GM19023 (cell line): ENCODE measurements around the gene ECEL1.
"Not testable (repeated sequence)": the region's sequence is repeated elsewhere in the genome, so short reads cannot be mapped to it uniquely, and the experiment has no call there.

Source experiments
- ATAC-seq: cut with Tn5 transposase; IDR thresholded peaks from one replicate; pipeline ENCODE4 v1.9.1; 2021; ENCODE audit warnings: mild to moderate bottlenecking, moderate library complexity; ENCODE audit not compliant: unreplicated experiment

Gene ECEL1

DNA sequence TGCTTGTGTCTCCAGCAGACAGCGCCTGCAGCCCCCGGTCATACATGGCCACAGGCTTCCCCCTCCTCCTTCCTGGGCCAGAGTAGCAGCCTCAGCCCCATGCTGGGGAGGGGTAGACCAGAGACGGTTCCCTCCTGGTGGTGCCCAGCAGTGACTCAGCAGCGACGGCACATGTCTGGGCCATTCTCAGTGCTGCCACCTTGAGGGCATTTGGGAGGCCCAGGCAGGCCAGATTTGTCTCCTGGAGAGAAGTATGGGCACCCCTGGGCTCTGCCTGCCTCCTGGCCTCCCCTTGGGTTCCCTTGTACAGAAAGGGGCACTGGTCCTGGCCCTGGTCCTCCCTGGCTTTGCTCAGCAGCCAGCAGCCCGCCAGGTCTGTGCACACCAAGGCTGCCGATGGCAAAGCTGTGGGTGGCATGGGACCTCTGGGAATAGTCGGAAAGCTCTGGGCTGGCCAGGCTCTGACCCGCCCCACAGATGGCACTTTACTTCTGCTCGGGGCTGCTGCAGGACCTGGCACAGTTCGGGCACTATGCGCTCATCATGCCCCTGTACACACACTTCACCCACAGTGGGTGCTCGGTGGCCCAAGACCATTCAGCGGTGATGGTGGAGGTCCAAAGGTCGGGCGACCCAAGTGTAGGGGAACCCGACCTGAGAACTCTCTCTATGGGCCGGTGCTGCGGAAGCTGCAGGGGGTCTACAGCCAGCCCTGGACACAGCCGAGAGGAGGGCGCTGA is 43.1 kb downstream of the ECEL1 start:
- ATAC-seq = no peak

DNA sequence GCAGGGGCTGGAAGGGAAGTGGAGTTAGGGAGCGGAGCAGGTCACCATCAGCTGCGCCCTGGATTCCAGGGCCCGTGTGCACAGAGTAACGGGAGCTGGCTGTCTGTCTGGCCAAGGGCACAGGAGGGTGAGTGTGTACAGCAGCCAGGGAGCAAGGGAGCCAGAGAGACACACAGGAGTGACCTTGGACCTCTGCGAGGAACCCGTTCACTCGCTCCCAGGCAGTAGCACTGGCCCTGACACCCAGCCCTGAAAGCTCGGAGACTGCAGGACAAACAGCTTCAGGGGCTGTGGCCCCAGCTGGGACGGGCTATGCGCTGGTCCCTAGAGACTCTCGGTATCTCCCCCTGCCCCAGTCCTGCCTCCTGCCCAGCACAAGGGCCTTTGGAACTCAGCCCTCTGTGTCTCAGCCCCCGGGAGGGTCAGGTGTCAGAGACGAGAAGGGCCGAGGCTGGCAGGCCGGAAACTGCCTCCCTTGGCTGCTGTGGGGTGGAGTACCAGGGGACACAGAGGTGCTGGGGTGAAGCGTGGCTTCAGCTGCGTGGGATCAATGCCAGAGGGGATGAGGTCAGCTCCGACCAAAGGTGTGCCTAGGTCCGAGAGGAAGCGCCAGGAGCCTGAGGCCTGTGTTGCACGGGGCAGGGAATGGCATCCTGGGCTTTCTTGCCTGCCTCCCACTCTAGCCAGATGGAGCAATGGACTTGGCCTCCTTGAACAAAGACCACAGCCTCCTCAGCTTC is 43.8 kb downstream of the ECEL1 start:
- not testable (repeated sequence) for ATAC-seq

DNA sequence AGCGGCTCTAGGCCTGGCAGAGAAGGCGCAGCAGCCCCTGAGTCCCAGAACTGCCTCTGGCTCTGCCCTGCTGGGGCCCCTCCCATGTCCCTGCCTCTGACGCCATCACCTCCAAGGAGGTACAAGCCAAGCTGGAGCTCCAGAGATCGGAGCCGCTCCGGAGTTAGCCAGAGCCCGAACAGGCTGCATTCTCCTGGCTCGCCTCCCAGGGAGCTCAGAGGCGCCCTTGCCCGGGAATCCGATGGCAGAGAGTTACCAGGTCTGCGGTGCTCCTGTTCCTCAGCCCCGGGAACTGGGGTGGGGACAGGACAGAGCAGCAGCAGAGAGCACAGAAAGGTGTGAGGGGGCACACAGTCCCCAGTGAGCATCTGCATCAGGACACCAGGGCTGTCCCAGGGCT is 44.6 kb downstream of the ECEL1 start:
- ATAC-seq = not testable (repeated sequence)

DNA sequence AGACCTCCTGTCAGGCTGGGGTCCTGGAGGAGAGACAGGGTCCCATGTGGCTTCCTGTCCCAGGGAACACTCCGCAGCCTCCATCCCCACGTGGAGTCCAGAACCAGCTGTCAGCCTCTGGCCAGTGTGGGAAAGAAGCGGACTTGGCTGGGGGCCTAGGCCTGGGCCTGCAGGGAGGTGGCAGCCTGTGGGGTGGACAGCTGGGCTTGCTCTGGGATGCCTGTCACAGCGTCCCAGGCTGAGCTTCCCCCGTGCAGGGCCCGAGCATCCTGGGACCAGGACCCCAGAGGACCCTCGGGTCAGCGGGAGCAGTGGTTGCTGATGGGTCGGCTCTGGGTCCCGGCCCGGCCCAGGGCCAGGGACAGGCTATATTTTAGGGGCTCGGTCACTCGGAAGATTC is 45.2 kb downstream of the ECEL1 start:
- not testable (repeated sequence) for ATAC-seq

DNA sequence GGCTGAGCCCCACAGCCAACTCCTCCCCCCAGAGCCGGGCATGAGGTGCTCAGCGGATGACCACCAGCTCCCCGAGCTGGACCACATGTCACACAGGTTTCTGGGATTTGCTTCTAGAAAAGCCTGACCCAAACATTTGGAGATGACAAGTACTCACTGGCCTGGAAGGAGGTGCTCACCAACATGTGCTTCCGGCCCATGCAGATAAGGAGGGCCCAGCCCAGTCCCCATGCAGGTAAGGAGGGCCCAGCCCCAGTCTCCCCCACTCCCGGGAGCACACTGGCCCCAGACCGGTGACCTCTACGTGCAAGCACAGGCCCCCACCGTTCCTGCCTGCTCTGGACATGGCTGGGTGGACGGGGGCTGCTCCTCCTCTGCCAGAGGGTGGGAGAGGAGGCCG is 45.7 kb downstream of the ECEL1 start:
- not testable (repeated sequence) for ATAC-seq

DNA sequence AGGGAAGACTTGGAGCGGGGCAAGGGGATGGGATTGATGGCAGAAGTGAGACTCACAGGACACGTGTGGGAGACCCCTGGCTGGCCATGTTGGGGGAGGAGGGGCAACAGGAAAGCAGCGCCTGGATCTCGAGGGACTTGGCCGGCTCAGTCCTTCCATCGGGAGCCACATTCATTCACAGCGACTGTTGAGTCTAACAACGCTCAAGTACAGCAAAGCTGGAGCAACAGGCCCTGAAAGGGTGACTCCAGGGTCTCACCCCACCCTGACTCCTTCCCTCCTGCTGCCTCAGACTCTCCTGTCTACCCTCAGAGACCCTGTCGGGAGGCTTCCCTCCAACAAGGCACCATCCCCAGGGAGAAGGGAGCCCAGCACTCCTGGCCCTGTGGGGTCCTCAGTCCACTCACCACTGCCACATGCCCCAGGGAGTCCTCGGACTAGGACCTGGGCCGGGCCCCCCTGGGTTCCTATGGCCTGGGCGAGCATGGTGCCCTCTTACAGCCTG is 46.4 kb downstream of the ECEL1 start:
- no peak for ATAC-seq

DNA sequence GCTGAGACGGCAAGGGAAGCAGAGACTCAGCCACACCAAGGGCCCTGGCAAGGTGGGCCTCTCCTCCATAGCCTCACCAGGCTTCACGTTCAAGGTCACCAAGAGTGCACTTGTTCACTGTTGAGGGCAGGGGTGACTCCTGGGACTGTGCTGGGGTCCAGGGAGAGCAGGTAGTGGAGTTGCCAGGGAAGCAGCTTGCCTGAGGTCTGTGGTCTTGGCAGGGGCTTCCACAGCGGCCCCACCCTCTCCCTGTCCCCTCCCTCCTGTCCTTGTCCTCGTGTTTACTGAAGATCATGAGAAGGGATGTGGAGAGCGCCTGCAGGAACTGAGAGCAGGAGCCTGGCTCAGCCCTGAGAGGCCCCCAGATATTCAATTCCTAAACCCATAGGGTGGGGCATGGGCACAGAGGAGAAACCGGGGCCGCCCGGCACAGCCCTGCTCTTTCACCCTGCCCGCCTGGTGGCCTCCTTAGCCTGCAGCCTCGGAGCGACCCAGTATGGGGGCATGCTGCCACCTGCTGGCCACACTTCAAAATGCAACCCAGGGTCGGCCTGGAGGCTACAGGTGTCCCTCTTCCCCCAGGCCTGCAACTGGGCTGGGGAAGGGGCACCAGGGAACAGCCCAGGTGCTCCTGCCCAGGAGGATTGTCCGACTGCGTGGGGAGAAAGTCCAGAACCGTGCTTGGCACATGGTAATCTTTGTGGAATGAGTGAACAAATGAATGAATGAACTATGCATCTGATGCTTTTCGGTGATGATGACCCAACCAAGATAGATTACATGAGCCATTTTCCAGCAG is 47.2 kb downstream of the ECEL1 start:
- ATAC-seq = not testable (repeated sequence)

DNA sequence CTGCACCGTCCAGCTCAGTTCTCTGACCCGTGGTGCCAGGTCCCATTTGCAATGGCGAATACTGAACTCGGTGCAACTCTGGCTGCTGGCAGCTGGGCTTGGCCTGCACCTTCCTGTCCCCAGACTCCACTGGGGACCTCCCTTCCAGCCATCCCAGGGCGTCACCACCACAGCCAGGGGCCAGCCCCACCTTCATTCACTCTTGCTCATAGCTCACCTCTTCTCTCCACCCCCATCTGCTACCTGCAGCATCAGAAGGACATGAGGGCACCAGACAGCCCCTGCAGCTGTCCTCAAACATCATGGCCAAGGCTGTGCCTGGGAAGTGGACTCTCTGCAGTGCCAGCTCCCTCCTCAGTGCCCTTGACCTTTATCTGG is 47.9 kb downstream of the ECEL1 start:
- no peak for ATAC-seq

DNA sequence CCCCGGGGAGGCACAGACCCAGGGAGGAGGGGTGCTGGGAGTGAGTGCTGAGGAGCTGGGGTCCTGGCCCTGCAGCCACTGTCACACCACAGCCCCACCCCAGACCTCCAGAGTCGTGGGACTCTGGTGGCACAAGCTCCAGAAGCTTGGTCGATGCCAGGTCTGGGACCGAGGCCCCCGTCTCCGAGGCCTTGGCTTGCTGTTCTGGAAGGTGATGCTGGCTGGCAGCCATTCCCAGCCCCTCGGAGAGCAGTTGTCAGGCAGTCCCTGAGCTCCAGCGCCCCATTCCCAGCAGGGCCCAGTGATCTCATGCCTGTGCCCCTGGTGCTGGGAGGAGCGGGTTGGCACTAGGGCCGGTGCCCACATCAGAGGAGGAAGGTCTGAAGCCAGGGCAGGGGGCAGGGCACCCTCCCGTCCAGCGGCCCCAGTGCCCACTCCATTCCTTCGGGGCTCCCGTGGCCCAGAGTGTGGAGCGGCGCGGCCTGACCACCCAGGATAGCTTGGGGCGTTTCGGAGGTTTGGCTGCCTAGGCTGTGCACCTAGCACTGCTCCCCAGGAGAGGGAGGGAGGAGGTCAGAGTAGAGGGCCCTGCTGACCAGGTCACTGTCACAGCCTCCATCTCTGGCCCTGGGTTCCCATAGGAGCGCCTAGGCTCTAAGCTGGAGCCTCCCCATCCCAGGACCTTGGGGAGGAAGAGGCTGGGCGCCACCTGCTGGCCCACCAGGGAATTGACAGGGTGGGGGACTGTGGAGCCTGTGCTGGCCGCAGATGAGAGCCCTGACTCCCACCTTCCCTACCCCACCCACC is 48.5 kb downstream of the ECEL1 start:
- ATAC-seq = no peak

DNA sequence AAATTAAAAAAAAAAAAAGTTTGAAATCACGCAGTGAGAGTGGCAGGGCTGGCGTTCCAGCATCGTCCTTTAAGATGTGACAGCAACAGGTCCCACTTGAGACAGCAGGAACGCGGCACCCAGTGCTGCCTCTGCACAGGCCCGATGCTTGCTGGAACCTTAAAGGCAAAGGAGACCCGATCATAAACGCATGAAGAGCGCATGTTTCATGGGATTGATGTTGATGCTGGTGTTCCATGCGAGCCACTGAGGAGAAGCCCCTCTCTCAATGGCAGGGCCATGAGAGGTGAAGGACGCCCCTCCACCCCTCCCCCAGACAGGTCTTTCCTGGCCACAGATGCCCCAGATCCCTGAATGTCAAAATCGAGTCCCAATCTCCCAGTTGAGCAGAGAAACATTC is 49.5 kb downstream of the ECEL1 start:
- ATAC-seq = no peak

DNA sequence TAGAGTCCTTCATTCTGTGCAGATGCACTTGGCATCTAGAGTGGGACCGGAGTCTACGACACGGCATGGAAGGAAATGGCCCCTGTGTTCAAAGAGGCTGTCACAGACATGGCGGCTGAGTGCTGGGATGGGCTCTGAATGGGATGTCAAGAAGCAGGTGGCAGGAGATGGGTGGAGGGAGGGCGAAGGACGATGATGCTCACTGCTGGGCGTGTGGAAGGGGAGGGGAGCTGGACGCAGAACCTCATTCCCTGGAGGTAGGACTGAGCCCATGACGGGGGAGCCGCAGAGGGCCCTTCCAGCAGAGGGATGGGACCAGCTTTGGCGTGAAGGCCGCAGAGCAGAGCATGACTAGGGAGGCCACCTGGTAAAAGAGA is 50.5 kb downstream of the ECEL1 start:
- no peak for ATAC-seq

DNA sequence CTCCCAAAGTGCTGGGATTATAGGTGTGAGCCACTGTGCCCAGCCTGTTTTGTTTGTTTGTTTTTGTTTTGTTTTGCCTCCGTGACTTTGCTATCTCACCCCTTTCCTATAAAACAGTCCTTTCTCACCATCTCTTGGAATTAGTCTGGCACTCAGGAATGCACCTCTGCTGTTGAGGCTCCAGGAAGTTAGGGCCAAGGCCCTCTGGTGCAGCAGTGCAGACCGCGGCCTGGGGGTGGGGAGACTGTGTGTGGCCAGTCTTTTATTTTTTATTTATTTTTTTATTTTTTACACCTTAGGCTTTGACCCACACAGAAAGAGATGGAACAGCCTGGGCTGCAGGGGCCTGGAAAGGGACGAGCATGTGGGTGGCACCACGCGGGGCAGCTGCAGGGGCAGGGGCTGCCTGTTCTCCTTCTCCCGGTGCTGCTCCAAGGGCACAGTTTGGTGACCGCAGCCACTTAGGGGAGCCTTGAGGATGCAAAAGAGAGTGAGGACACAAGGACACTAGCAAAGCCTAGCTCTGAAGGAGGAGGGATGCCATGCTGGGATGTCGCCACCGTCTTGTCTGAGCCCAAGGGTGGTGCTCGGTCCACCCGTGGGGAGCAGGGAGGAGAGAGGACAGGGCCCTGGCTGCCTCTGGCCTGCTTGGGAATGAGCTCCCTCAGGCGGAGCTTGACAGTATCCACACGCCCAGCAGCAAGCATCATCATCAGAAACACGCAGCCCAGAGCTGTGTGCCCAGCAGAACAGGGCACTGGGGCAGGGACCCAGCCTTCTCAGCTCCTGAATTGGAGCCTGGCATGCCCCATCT is 51.0 kb downstream of the ECEL1 start:
- ATAC-seq = no peak

DNA sequence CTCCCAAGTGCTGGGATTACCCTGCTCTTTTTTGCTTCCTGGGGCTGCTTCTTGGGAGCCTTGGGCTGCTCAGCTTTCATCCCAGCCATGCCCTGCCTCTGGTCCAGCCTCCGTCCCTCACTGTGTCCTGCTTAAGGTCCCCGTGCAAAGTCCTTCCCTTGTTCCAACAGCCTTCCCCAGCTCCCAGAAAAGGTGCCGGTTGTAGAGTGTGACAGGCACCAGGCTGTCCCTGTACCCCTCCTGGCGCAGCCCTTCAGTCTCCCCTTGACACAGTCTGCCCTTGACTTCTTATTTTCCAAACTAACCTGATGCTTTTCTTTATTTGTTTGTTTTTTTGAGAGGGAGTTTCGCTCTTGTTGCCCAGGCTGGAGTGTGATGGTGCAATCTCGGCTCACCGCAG is 51.8 kb downstream of the ECEL1 start:
- ATAC-seq = no peak

DNA sequence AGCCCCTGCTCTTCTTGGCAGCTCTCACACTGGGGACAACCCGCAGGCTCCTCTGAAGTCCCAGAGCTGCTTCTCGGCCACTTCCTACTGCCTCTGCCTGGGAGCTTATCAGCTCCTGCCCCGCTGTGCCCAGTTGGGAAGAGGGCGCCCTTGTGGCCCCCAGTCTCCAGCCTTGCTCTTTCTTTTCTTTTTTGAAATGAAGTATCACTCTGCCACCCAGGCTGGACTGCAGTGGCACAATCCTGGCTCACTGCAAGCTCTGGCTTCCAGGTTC is 52.3 kb downstream of the ECEL1 start:
- no peak for ATAC-seq

DNA sequence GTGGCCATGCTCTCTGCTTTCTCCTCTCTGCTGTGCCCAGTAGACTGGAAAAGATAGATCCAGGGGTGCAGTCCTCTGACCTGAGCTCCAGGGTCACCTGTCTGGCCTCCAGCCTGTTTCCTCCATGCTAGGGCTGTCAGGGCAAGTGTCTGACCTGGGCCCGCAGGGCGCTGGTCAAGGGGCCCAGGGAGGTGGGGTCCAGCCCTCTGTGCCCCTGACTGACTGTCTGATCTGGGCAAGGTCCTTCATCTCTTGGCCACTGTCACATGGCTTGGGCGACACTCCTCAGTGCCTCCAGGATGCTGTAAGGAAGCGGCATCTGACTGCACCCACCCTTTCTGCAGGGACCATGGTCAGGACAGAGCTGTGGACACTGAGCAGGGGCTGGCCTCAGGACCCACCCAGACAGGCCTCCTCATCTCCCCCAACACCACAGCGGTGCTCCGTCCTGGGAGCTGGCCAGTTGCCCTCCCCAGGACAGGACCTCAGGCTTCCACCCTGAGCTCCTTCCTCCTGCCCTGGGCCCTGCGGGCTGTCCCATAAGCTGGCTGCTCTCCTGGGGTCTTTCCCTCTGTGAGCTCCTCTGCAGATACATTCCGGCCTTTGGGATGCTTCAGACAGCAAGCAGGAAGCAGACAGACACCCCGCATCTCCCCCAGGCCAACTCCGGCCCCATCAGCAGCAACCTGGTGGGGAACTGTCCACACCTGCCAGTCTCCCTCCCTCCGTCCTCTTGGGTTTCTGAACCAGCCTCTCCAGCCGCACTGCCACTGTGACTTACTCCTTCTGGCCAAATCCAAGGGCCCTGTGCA is 52.9 kb downstream of the ECEL1 start:
- ATAC-seq = no peak

DNA sequence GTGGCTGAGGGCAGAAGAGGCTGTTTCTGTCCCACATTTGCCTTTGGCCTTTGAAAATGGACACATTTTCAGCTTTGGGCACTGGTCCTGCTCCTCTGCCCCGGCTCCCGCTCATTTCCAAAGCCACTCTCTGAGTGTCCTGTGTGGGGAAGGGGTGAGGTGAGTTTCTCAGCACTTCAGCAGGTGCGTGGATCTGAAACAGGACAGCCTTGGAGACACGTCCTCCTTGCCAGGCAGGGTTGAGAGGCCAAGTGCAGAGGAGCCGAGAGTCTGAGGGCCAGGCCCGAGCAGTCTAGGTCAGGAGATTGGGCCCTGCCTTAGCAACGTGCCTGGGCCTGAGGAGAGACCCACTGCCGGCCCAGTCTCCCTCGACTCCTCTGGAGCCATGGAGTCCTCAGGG is 53.5 kb downstream of the ECEL1 start:
- ATAC-seq = no peak

DNA sequence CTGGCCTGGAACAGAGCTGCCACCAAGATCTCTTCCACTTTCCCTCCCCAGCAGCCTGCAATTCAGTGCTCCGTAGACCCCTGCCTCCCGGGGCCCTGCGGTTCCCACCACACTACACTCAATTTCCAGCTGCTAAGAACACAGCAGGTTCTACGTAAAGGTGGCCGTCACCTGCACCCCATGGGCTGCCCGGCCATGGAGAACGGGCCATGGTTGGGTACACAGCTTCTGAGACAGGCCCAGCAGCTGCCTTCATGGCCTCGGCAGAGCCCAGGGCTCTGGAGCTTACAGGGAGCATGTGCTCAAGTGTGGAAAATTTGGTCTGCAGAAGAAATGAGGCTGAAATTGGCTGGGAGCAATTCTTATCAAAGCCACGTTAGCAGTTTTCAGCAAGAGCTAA is 54.0 kb downstream of the ECEL1 start:
- not testable (repeated sequence) for ATAC-seq

DNA sequence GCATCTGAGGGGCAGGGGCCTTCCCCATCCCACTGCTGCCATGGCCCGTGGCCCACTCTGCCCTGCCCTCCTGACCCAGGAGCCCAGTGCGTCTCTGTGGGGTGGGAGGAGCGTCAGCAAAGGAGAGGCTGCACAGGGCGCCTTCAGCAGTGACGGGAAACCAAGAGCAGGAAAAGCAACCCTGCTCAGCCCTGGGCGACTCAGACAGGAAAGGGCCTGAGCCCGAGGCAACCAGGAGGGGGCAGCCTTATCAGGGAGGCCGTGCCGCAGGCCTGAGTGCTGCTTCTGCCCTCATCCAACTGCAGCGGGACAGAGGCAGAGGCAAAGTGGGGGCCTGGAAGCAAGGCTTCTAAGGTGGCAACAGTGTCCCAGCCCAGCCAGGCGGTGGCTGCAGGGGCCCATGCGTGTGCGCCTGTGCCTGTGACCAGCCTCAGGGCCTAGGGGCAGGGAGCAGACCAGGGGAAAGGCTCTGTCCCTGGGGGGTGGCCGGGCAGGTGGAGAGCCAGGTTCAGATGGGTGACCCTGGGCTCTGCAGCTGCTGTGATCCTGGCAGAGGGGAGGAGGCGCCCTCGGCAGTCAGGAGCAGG is 54.9 kb downstream of the ECEL1 start:
- ATAC-seq = no peak
